GM12878 (cell line): Measurements from ENCODE around the gene CTIF. TPM values are rescaled to one million over a fixed set of nuclear protein-coding genes. Genes with fewer than 3 reads are reported as not detected.

Experiments
- ATAC-seq: fragments of 200-7000 bp; cut with Tn5 transposase; 3 replicates; pipeline ENCODE4 v1.9.1; 2020; ENCODE audit warnings: mild to moderate bottlenecking, moderate library complexity
- BruUV-seq: library from RNA; stranded (reverse); fragments of 400-500 nt; replicated peaks from 2 replicates; lab custom pipeline; 2021; lab: Mats Ljungman, UMichigan
- CTCF ChIA-PET: fragments of 300-600 bp; sonication (Branson Sonifier 250); formaldehyde crosslinking; extraction: SDS; loops from one replicate; lab custom pipeline; 2021; ENCODE audit warnings: inconsistent platforms; lab: Yijun Ruan, JAX
- POLR2A ChIA-PET: fragments of 350-600 bp; formaldehyde crosslinking; extraction: SDS; loops from one replicate; lab custom pipeline; 2021; ENCODE audit warnings: inconsistent platforms; lab: Charles Lee
- RAD21 ChIA-PET: fragments of 300-600 bp; sonication (Branson Sonifier 250); formaldehyde crosslinking; loops from one replicate; lab custom pipeline; 2023; ENCODE audit warnings: antibody characterized with exemption; ENCODE audit not compliant: unreplicated experiment; lab: Charles Lee
- SMC1A ChIA-PET: fragments of 300-600 bp; sonication (Branson Sonifier 250); formaldehyde crosslinking; loops from one replicate; lab custom pipeline; 2023; ENCODE audit not compliant: unreplicated experiment, uncharacterized antibody; lab: Charles Lee
- DNase-seq: peaks from one replicate; pipeline ENCODE4 v3.0.0-alpha.2; 2011; ENCODE audit warnings: low read depth, low spot score
- FAIRE-seq: peaks from 3 replicates; lab custom pipeline; 2011; peaks lifted over from hg19 to GRCh38; lab: Jason Lieb, UNC
- H2AFZ ChIP-seq: 2 replicates; pipeline ENCODE4 v1.6.0; 2011; ENCODE audit warnings: low read depth, low read length, control low read depth; ENCODE audit not compliant: control insufficient read depth
- H3K27ac ChIP-seq: 2 replicates; pipeline ENCODE4 v1.5.1; 2011; ENCODE audit warnings: control low read depth; ENCODE audit not compliant: control insufficient read depth, insufficient read depth
- H3K27me3 ChIP-seq, 2 experiments: replicated peaks in 1 of 2; 2 replicates each; pipeline versions ENCODE4 v1.6.0 to v1.6.1; 2011; ENCODE audit warnings: low read length in 1 of 2; ENCODE audit not compliant: control insufficient read depth in 2 of 2, insufficient read depth in 2 of 2
- H3K36me3 ChIP-seq, 2 experiments: 2 replicates each; pipeline ENCODE4 v1.5.1; 2011; ENCODE audit warnings: low read length in 1 of 2; ENCODE audit not compliant: control insufficient read depth in 2 of 2, insufficient read depth in 2 of 2
- H3K4me1 ChIP-seq: 2 replicates; pipeline ENCODE4 v1.6.1; 2011; ENCODE audit warnings: mild to moderate bottlenecking, low read length, moderate library complexity, mixed read lengths; ENCODE audit not compliant: control insufficient read depth, insufficient read depth
- H3K4me2 ChIP-seq: 2 replicates; pipeline ENCODE4 v1.6.0; 2011; ENCODE audit warnings: control low read depth; ENCODE audit not compliant: control insufficient read depth, insufficient read depth
- H3K4me3 ChIP-seq: fragments of 200-600 bp; sonication (generic); 2 replicates; pipeline ENCODE4 v1.5.1; 2016
- H3K79me2 ChIP-seq: 2 replicates; pipeline ENCODE4 v1.6.0; 2011; ENCODE audit warnings: low read length; ENCODE audit not compliant: control insufficient read depth, insufficient read depth
- H3K9ac ChIP-seq: 2 replicates; pipeline ENCODE4 v1.8.0; 2011; ENCODE audit warnings: low read length, control low read depth, mixed read lengths; ENCODE audit not compliant: control insufficient read depth, insufficient read depth
- H3K9me3 ChIP-seq: replicated peaks from 3 replicates; pipeline ENCODE4 v1.5.1; 2011; ENCODE audit warnings: mild to moderate bottlenecking, low read length; ENCODE audit not compliant: control insufficient read depth, insufficient read depth
- H4K20me1 ChIP-seq: 2 replicates; pipeline ENCODE4 v1.6.0; 2011; ENCODE audit not compliant: control insufficient read depth, insufficient read depth
- IRF4 ChIP-seq: IDR thresholded peaks from 2 replicates; pipeline ENCODE4 v1.6.1; 2011; ENCODE audit warnings: low read depth, low read length
- NFYA ChIP-seq: IDR thresholded peaks from 2 replicates; pipeline ENCODE4 v1.6.1; 2011; ENCODE audit warnings: low read depth, mild to moderate bottlenecking, low read length, improper control_type of control experiment, borderline replicate concordance
- SMC3 ChIP-seq: IDR thresholded peaks from 2 replicates; pipeline ENCODE4 v1.6.1; 2011; ENCODE audit warnings: low read length, improper control_type of control experiment, borderline replicate concordance
- TCF3 ChIP-seq: IDR thresholded peaks from 2 replicates; pipeline ENCODE4 v1.6.1; 2012; ENCODE audit warnings: low read depth, mild to moderate bottlenecking, low read length, borderline replicate concordance; ENCODE audit not compliant: insufficient read depth
- WGBS: methylation state at CpG from one replicate; pipeline ENCODE4 v1.1.6; 2016; ENCODE audit warnings: low lambda C conversion rate; ENCODE audit not compliant: insufficient replicate concordance, insufficient coverage; ENCODE audit errors: missing lambda C conversion rate; 5-methylcytosine and 5-hydroxymethylcytosine counted together
- in situ Hi-C: fragments of 300-500 bp; cut with MboI; formaldehyde crosslinking; loops from 9 replicates; pipeline ENCODE4 v1.14.3; 2018; ENCODE audit warnings: mixed read lengths
- intact Hi-C: fragments of 100-400 bp; cut with micrococcal nuclease; formaldehyde crosslinking; loops from one replicate; pipeline ENCODE4 v1.14.2; 2022; ENCODE audit not compliant: unreplicated experiment
- polyA plus RNA-seq, 11 experiments: library from polyadenylated mRNA; depleted of rRNA in 4 of 11; unstranded in 6 of 11; stranded (reverse) in 5 of 11; fragments of >200 nt; fragmentation: Nextera tagmentation in 4 of 11; fragmentation: Illumina TruSeq in 1 of 11; extraction: Ambion mirVana in 4 of 11; extraction: Trizol in 1 of 11; gene quantifications; 1 replicate in 1 of 11; 2 replicates in 10 of 11; pipeline versions ENCODE4 v1.2.1 to v1.2.3, GENCODE V29; 2011 to 2016; ENCODE audit warnings: inconsistent platforms in 2 of 11, missing spikeins in 2 of 11, low read depth in 1 of 11
- total RNA-seq, 4 experiments: library from RNA; depleted of rRNA in 3 of 4; stranded (reverse); fragments of >200 nt in 3 of 4; fragmentation: Illumina TruSeq in 1 of 4; extraction: Trizol in 1 of 4; gene quantifications; 2 replicates each; pipeline versions ENCODE4 v1.2.1 to v1.2.3, GENCODE V29; 2013 to 2021
- TF ChIP-seq, protein P1 (sequence below): IDR thresholded peaks from 2 replicates; pipeline ENCODE4 v1.6.1; 2011; ENCODE audit warnings: low read depth, mild to moderate bottlenecking, low read length, moderate library complexity, borderline replicate concordance; ENCODE audit errors: extremely low read depth

CTIF gene
- total and polyA plus RNA-seq, 10 of the 15 experiments (the other 5 are each of a cell fraction or from before 2014, with no cell fraction given) = 0.06 to 11.6 (median 2.5) TPM

DNA sequence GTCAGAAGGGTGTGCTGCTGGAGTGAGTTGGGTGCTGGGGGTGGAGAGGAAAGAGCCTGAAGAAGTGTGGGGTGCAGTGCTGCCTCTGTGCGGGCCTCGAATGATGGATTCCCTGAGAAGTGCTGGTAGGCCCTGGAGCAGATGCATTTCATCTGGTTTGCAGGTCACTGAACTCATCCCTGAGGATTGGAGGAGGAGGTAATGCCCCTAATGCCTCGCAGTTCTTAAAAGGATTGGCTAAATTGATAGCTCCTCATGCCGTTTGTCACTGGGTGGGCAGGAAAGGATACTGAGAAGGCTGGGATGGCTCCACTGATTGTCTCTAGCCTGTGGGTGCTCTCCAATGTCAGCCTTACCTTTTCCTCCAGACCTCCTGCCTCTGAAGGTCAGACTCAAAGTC is 74.1 kb downstream of the CTIF start:
- POLR2A ChIA-PET = no interaction called here
- DNase-seq = no peak
- no peak overlapping the region for H3K4me2 ChIP-seq
- no peaks in the 10 kb centered on the region; the same call in 1 of the 2 replicates for H4K20me1 ChIP-seq
- TF ChIP-seq SMC3 (no peak), TCF3 (no peak), IRF4 (no peak), NFYA (no peak)
- TF ChIP-seq, all 136 proteins: peak for 0
- no peak overlapping the region for H2AFZ ChIP-seq
- WGBS = 50% methylated on average over 4 of the region's 4 CpGs
- no peak for FAIRE-seq
- no peak for ATAC-seq
- no TSS peak for BruUV-seq
- in situ Hi-C loops = no loop called here
- no peaks in the 10 kb centered on the region for H3K36me3 ChIP-seq
- no peaks in the 10 kb centered on the region for H3K9me3 ChIP-seq
- H3K27me3 ChIP-seq = no peaks in the 10 kb centered on the region
- no peak overlapping the region for H3K27ac ChIP-seq
- SMC1A ChIA-PET = no interaction called here
- RAD21 ChIA-PET = no interaction called here
- CTCF ChIA-PET = no interaction called here
- intact Hi-C loops = no loop called here
- no peaks in the 10 kb centered on the region for H3K4me1 ChIP-seq
- no peak overlapping the region for H3K9ac ChIP-seq
- H3K79me2 ChIP-seq = no peaks in the 10 kb centered on the region
- H3K4me3 ChIP-seq = no peak overlapping the region

DNA sequence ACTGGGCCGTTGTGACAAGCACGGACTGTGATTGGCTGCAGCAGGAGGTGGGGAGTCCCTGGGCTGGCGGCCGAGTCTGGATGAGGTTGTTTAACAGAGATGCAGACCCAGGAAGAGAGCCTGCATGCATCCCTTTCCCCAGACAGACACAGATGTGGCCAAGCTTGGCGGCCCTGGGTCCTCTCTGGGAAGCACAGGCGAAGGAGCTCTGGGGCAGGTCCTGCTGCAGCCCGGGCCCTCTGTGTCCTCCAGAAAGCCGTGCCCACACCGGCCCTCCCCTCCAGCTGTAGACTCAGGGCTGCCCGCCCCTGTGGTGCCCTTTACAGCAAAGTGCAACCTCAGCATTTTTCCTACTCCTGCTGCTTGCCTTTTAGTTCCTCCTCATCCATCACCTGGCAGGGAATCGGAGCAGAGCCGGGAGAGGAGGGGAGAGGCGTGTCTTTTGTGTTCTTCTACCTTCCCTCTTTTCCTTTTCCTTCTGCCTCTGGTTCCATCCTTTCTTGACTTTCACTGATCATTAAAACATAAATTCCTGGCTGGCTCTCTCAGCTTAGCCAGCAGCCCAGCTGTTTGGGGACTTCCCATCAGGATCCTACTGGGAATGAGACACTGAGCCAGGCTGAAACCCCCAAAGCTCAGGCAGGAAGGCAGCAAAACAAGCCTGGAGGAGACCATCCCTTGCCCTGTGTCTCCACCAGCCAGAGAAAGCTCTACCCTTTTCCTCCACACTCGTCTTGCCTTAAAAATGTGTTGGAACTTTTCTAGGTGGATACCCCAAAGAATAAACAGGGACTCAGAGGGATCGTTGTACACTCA is 75.0 kb downstream of the CTIF start:
- Histone ChIP-seq H3K4me2 (no peak overlapping the region), H3K9me3 (no peaks in the 10 kb centered on the region), H3K4me3 (no peak overlapping the region), H4K20me1 (no peaks in the 10 kb centered on the region), H2AFZ (no peak overlapping the region), H3K79me2 (no peaks in the 10 kb centered on the region), H3K4me1 (no peaks in the 10 kb centered on the region), H3K36me3 (no peaks in the 10 kb centered on the region), H3K9ac (no peak overlapping the region), H3K27ac (no peak overlapping the region), H3K27me3 (no peaks in the 10 kb centered on the region)
- WGBS = 66% methylated on average over 15 of the region's 15 CpGs
- BruUV-seq = no TSS peak
- DNase-seq = no peak
- no peak for FAIRE-seq
- in situ Hi-C loops = no loop called here
- CTCF ChIA-PET = no interaction called here
- POLR2A ChIA-PET = no interaction called here
- SMC1A ChIA-PET = no interaction called here
- RAD21 ChIA-PET = no interaction called here
- no peak for ATAC-seq
- TF ChIP-seq, protein P1, sequence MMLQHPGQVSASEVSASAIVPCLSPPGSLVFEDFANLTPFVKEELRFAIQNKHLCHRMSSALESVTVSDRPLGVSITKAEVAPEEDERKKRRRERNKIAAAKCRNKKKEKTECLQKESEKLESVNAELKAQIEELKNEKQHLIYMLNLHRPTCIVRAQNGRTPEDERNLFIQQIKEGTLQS = no peak
- intact Hi-C loops = no loop called here
